GM19025 (cell line): Measurements from ENCODE around the gene PBOV1.
"Not testable (repeated sequence)": the region's sequence is repeated elsewhere in the genome, so short reads cannot be mapped to it uniquely, and the experiment has no call there.

Experiments used
- ATAC-seq: cut with Tn5 transposase; IDR thresholded peaks from one replicate; pipeline ENCODE4 v1.9.1; 2021; ENCODE audit warnings: mild to moderate bottlenecking, low read depth, moderate library complexity; ENCODE audit not compliant: unreplicated experiment

The PBOV1 gene

GRCh38 chr6:138239774-138240173, 21.5 kb upstream of the PBOV1 start:
- no peak for ATAC-seq

GRCh38 chr6:138238368-138238767, 20.1 kb upstream of the PBOV1 start:
- ATAC-seq, result no peak

- no peak for ATAC-seq
Observed at GRCh38 chr6:138237463-138237862, 19.2 kb upstream of the PBOV1 start.

GRCh38 chr6:138235693-138236092, 17.4 kb upstream of the PBOV1 start:
- no peak for ATAC-seq

GRCh38 chr6:138235205-138235604, 16.9 kb upstream of the PBOV1 start:
- no peak for ATAC-seq

GRCh38 chr6:138234363-138234762, 16.1 kb upstream of the PBOV1 start:
- ATAC-seq, result no peak

GRCh38 chr6:138231381-138231886, 13.1 kb upstream of the PBOV1 start:
- ATAC-seq, result no peak

GRCh38 chr6:138230759-138231380, 12.6 kb upstream of the PBOV1 start:
- ATAC-seq, result no peak

- ATAC-seq, result no peak
Observed at GRCh38 chr6:138230221-138230620, 11.9 kb upstream of the PBOV1 start.

GRCh38 chr6:138229663-138230179, 11.4 kb upstream of the PBOV1 start:
- ATAC-seq, result no peak

- ATAC-seq, result no peak
Observed at GRCh38 chr6:138229072-138229471, 10.8 kb upstream of the PBOV1 start.

GRCh38 chr6:138227316-138227781, 9.1 kb upstream of the PBOV1 start:
- no peak for ATAC-seq

- ATAC-seq, result no peak
Observed at GRCh38 chr6:138226700-138227315, 8.5 kb upstream of the PBOV1 start.

GRCh38 chr6:138225953-138226352, 7.7 kb upstream of the PBOV1 start:
- no peak for ATAC-seq

- no peak for ATAC-seq
Observed at GRCh38 chr6:138222901-138223546, 4.7 kb upstream of the PBOV1 start.

- ATAC-seq, result no peak
Observed at GRCh38 chr6:138219901-138220300, 1.6 kb upstream of the PBOV1 start.

- ATAC-seq, result no peak
Observed at GRCh38 chr6:138219398-138219797, 1.1 kb upstream of the PBOV1 start.

- ATAC-seq, result no peak
Observed at GRCh38 chr6:138215093-138215782, 3.1 kb downstream of the PBOV1 start.

GRCh38 chr6:138212530-138212929, 5.8 kb downstream of the PBOV1 start:
- not testable (repeated sequence) for ATAC-seq

GRCh38 chr6:138211601-138212000, 6.7 kb downstream of the PBOV1 start:
- ATAC-seq, result no peak

- ATAC-seq, result no peak
Observed at GRCh38 chr6:138211048-138211581, 7.2 kb downstream of the PBOV1 start.
